Measurements from ENCODE around the gene FAM24B.
"Not testable (repeated sequence)": the region's sequence is repeated elsewhere in the genome, so short reads cannot be mapped to it uniquely, and the experiment has no call there.

The FAM24B gene

GRCh38 chr10:122876467-122876855, 2.9 kb downstream of the FAM24B start:
- Histone ChIP-seq H3K9me3 (ENCODE audit: control insufficient read depth, insufficient read depth, low read length) (no peaks in the 10 kb centered on the region), H3K4me3 (ENCODE audit: low read length) (no peak overlapping the region), H3K27ac (ENCODE audit: low read length) (peak overlapping the region; percentile 71), H3K4me1 (ENCODE audit: control insufficient read depth, insufficient read depth, low read length) (peaks cover 2% of the 10 kb centered on the region; the same call in 1 of the 2 replicates), H3K36me3 (ENCODE audit: control insufficient read depth, insufficient read depth, low read length) (no peaks in the 10 kb centered on the region), H3K27me3 (ENCODE audit: control insufficient read depth, insufficient read depth, low read length) (no peaks in the 10 kb centered on the region)
- no CpG with 5 or more reads among the region's 1 CpG for WGBS (ENCODE audit: insufficient coverage, insufficient read length)
- DNase-seq (ENCODE audit: low read depth, low spot score) = no peak

GRCh38 chr10:122875843-122876466, 3.4 kb downstream of the FAM24B start:
- H3K36me3 ChIP-seq (ENCODE audit: control insufficient read depth, insufficient read depth, low read length) = no peaks in the 10 kb centered on the region
- no peaks in the 10 kb centered on the region for H3K27me3 ChIP-seq (ENCODE audit: control insufficient read depth, insufficient read depth, low read length)
- H3K4me3 ChIP-seq (ENCODE audit: low read length) = no peak overlapping the region
- DNase-seq (ENCODE audit: low read depth, low spot score) = peak; percentile 55
- H3K9me3 ChIP-seq (ENCODE audit: control insufficient read depth, insufficient read depth, low read length) = no peaks in the 10 kb centered on the region
- H3K4me1 ChIP-seq (ENCODE audit: control insufficient read depth, insufficient read depth, low read length) = peaks cover 2% of the 10 kb centered on the region; the same call in 1 of the 2 replicates
- peak overlapping the region; percentile 74 for H3K27ac ChIP-seq (ENCODE audit: low read length)
- no CpG with 5 or more reads among the region's 6 CpGs for WGBS (ENCODE audit: insufficient coverage, insufficient read length)

- H3K4me1 ChIP-seq (ENCODE audit: control insufficient read depth, insufficient read depth, low read length); H3K4me3 ChIP-seq (ENCODE audit: low read length); H3K9me3 ChIP-seq (ENCODE audit: control insufficient read depth, insufficient read depth, low read length); H3K36me3 ChIP-seq (ENCODE audit: control insufficient read depth, insufficient read depth, low read length); DNase-seq (ENCODE audit: low read depth, low spot score); H3K27me3 ChIP-seq (ENCODE audit: control insufficient read depth, insufficient read depth, low read length); H3K27ac ChIP-seq (ENCODE audit: low read length): not testable (repeated sequence)
- WGBS (ENCODE audit: insufficient coverage, insufficient read length) = no CpG with 5 or more reads among the region's 2 CpGs
Measured at GRCh38 chr10:122871947-122872346, 7.4 kb downstream of the FAM24B start.

GRCh38 chr10:122868768-122869167, 10.6 kb downstream of the FAM24B start:
- H3K27ac ChIP-seq (ENCODE audit: low read length); H3K4me1 ChIP-seq (ENCODE audit: control insufficient read depth, insufficient read depth, low read length); DNase-seq (ENCODE audit: low read depth, low spot score); H3K36me3 ChIP-seq (ENCODE audit: control insufficient read depth, insufficient read depth, low read length); H3K4me3 ChIP-seq (ENCODE audit: low read length); H3K27me3 ChIP-seq (ENCODE audit: control insufficient read depth, insufficient read depth, low read length); H3K9me3 ChIP-seq (ENCODE audit: control insufficient read depth, insufficient read depth, low read length): not testable (repeated sequence)
- whole genome bisulfite sequencing (ENCODE audit: insufficient coverage, insufficient read length) = no CpG with 5 or more reads among the region's 2 CpGs

GRCh38 chr10:122866757-122867482, 12.5 kb downstream of the FAM24B start:
- no CpG with 5 or more reads among the region's 3 CpGs for WGBS (ENCODE audit: insufficient coverage, insufficient read length)
- not testable (repeated sequence) for H3K4me3 ChIP-seq (ENCODE audit: low read length); H3K36me3 ChIP-seq (ENCODE audit: control insufficient read depth, insufficient read depth, low read length); H3K4me1 ChIP-seq (ENCODE audit: control insufficient read depth, insufficient read depth, low read length); H3K27me3 ChIP-seq (ENCODE audit: control insufficient read depth, insufficient read depth, low read length); H3K27ac ChIP-seq (ENCODE audit: low read length); H3K9me3 ChIP-seq (ENCODE audit: control insufficient read depth, insufficient read depth, low read length); DNase-seq (ENCODE audit: low read depth, low spot score)

- no CpG with 5 or more reads among the region's 1 CpG for WGBS (ENCODE audit: insufficient coverage, insufficient read length)
- Histone ChIP-seq H3K27ac (ENCODE audit: low read length) (no peak overlapping the region), H3K9me3 (ENCODE audit: control insufficient read depth, insufficient read depth, low read length) (peaks cover 2% of the 10 kb centered on the region; the same call in 1 of the 2 replicates), H3K4me3 (ENCODE audit: low read length) (no peak overlapping the region), H3K4me1 (ENCODE audit: control insufficient read depth, insufficient read depth, low read length) (no peaks in the 10 kb centered on the region), H3K36me3 (ENCODE audit: control insufficient read depth, insufficient read depth, low read length) (no peaks in the 10 kb centered on the region), H3K27me3 (ENCODE audit: control insufficient read depth, insufficient read depth, low read length) (no peaks in the 10 kb centered on the region)
- no peak for DNase-seq (ENCODE audit: low read depth, low spot score)
Measured at GRCh38 chr10:122864901-122865300, 14.5 kb downstream of the FAM24B start.

GRCh38 chr10:122864194-122864592, 15.2 kb downstream of the FAM24B start:
- H3K4me3 ChIP-seq (ENCODE audit: low read length) = no peak overlapping the region
- no CpG with 5 or more reads among the region's 2 CpGs for WGBS (ENCODE audit: insufficient coverage, insufficient read length)
- no peaks in the 10 kb centered on the region for H3K27me3 ChIP-seq (ENCODE audit: control insufficient read depth, insufficient read depth, low read length)
- H3K9me3 ChIP-seq (ENCODE audit: control insufficient read depth, insufficient read depth, low read length) = peaks cover 2% of the 10 kb centered on the region; the same call in 1 of the 2 replicates
- H3K27ac ChIP-seq (ENCODE audit: low read length) = no peak overlapping the region
- no peaks in the 10 kb centered on the region for H3K36me3 ChIP-seq (ENCODE audit: control insufficient read depth, insufficient read depth, low read length)
- no peaks in the 10 kb centered on the region for H3K4me1 ChIP-seq (ENCODE audit: control insufficient read depth, insufficient read depth, low read length)
- no peak for DNase-seq (ENCODE audit: low read depth, low spot score)

- no CpG with 5 or more reads among the region's 2 CpGs for WGBS (ENCODE audit: insufficient coverage, insufficient read length)
Measured at GRCh38 chr10:122863216-122864193, 15.9 kb downstream of the FAM24B start.

GRCh38 chr10:122861711-122862161, 17.6 kb downstream of the FAM24B start:
- H3K27me3 ChIP-seq (ENCODE audit: control insufficient read depth, insufficient read depth, low read length) = no peaks in the 10 kb centered on the region
- no peak for DNase-seq (ENCODE audit: low read depth, low spot score)
- H3K36me3 ChIP-seq (ENCODE audit: control insufficient read depth, insufficient read depth, low read length) = no peaks in the 10 kb centered on the region
- H3K27ac ChIP-seq (ENCODE audit: low read length) = no peak overlapping the region
- no peaks in the 10 kb centered on the region for H3K4me1 ChIP-seq (ENCODE audit: control insufficient read depth, insufficient read depth, low read length)
- WGBS (ENCODE audit: insufficient coverage, insufficient read length) = no CpG with 5 or more reads among the region's 1 CpG
- H3K4me3 ChIP-seq (ENCODE audit: low read length) = no peak overlapping the region
- no peaks in the 10 kb centered on the region for H3K9me3 ChIP-seq (ENCODE audit: control insufficient read depth, insufficient read depth, low read length)

More at GRCh38 chr10:122863216-122864193, 15.9 kb downstream of the FAM24B start:
- no peaks in the 10 kb centered on the region for H3K4me1 ChIP-seq (ENCODE audit: control insufficient read depth, insufficient read depth, low read length)
- no peak overlapping the region for H3K4me3 ChIP-seq (ENCODE audit: low read length)
- no peaks in the 10 kb centered on the region for H3K36me3 ChIP-seq (ENCODE audit: control insufficient read depth, insufficient read depth, low read length)
- DNase-seq (ENCODE audit: low read depth, low spot score) = no peak
- H3K27ac ChIP-seq (ENCODE audit: low read length) = no peak overlapping the region
- H3K9me3 ChIP-seq (ENCODE audit: control insufficient read depth, insufficient read depth, low read length) = peaks cover 2% of the 10 kb centered on the region; the same call in 1 of the 2 replicates
- no peaks in the 10 kb centered on the region for H3K27me3 ChIP-seq (ENCODE audit: control insufficient read depth, insufficient read depth, low read length)

GRCh38 chr10:122859527-122859926, 19.9 kb downstream of the FAM24B start:
- Histone ChIP-seq H3K4me3 (ENCODE audit: low read length) (no peak overlapping the region), H3K27ac (ENCODE audit: low read length) (no peak overlapping the region), H3K27me3 (ENCODE audit: control insufficient read depth, insufficient read depth, low read length) (no peaks in the 10 kb centered on the region), H3K36me3 (ENCODE audit: control insufficient read depth, insufficient read depth, low read length) (no peaks in the 10 kb centered on the region), H3K4me1 (ENCODE audit: control insufficient read depth, insufficient read depth, low read length) (no peaks in the 10 kb centered on the region), H3K9me3 (ENCODE audit: control insufficient read depth, insufficient read depth, low read length) (no peaks in the 10 kb centered on the region)
- no peak for DNase-seq (ENCODE audit: low read depth, low spot score)
- no CpG with 5 or more reads among the region's 1 CpG for WGBS (ENCODE audit: insufficient coverage, insufficient read length)

Measured in iPS DF 6.9 (cell line).